Hepatocyte (in vitro differentiated cells): ENCODE results near the gene PLEKHA8. TPM values are rescaled to one million over a fixed set of nuclear protein-coding genes. Genes with fewer than 3 reads are reported as not detected.

Experiments
- DNase-seq: peaks from one replicate; pipeline ENCODE4 v3.0.0-alpha.2; 2016; ENCODE audit warnings: low spot score
- H2AFZ ChIP-seq: fragments of 200-600 bp; sonication (generic); 2 replicates; pipeline ENCODE4 v1.6.0; 2016; ENCODE audit warnings: antibody characterized with exemption, mild to moderate bottlenecking
- H3K27ac ChIP-seq: fragments of 200-600 bp; sonication (generic); 2 replicates; pipeline ENCODE4 v1.5.1; 2016; ENCODE audit warnings: mild to moderate bottlenecking
- H3K27me3 ChIP-seq: fragments of 200-600 bp; sonication (generic); 2 replicates; pipeline ENCODE4 v1.6.1; 2016
- H3K36me3 ChIP-seq: fragments of 200-600 bp; sonication (generic); replicated peaks from 2 replicates; pipeline ENCODE4 v1.5.1; 2016; ENCODE audit warnings: low read depth; ENCODE audit not compliant: insufficient read depth
- H3K4me1 ChIP-seq: fragments of 200-600 bp; sonication (generic); 2 replicates; pipeline ENCODE4 v1.5.1; 2016; ENCODE audit warnings: mild to moderate bottlenecking, moderate library complexity; ENCODE audit not compliant: insufficient read depth
- H3K4me2 ChIP-seq: fragments of 200-600 bp; sonication (generic); 2 replicates; pipeline ENCODE4 v1.6.0; 2016
- H3K4me3 ChIP-seq: fragments of 200-600 bp; sonication (generic); 2 replicates; pipeline ENCODE4 v1.5.1; 2016; ENCODE audit warnings: mild to moderate bottlenecking
- H3K79me2 ChIP-seq: fragments of 200-600 bp; sonication (generic); 2 replicates; pipeline ENCODE4 v1.6.0; 2017; ENCODE audit warnings: mild to moderate bottlenecking
- H3K9me2 ChIP-seq: fragments of 200-600 bp; sonication (generic); replicated peaks from 2 replicates; pipeline ENCODE4 v1.6.0; 2017; ENCODE audit warnings: mild to moderate bottlenecking; ENCODE audit not compliant: insufficient read depth
- H3K9me3 ChIP-seq: fragments of 200-600 bp; sonication (generic); 2 replicates; pipeline ENCODE4 v1.5.1; 2016; ENCODE audit warnings: low read depth, mild to moderate bottlenecking
- H4K20me1 ChIP-seq: fragments of 200-600 bp; sonication (generic); 2 replicates; pipeline ENCODE4 v1.6.0; 2016; ENCODE audit warnings: mild to moderate bottlenecking; ENCODE audit not compliant: insufficient read depth, poor library complexity, severe bottlenecking
- EZH2 ChIP-seq: fragments of 200-600 bp; sonication (generic); IDR thresholded peaks from 2 replicates; pipeline ENCODE4 v1.6.1; 2016; ENCODE audit warnings: antibody characterized with exemption, mild to moderate bottlenecking, borderline replicate concordance
- EZH2phosphoT487 ChIP-seq: fragments of 200-600 bp; sonication (generic); IDR thresholded peaks from one replicate; pipeline ENCODE4 v1.6.1; 2018; ENCODE audit warnings: antibody characterized with exemption, mild to moderate bottlenecking, low read depth, moderate library complexity; ENCODE audit not compliant: unreplicated experiment, severe bottlenecking
- WGBS: methylation state at CpG from one replicate; pipeline ENCODE4 v1.1.6; 2016; ENCODE audit warnings: low lambda C conversion rate; ENCODE audit errors: missing lambda C conversion rate; 5-methylcytosine and 5-hydroxymethylcytosine counted together
- polyA plus RNA-seq: library from polyadenylated mRNA; unstranded; fragments of >200 nt; fragmentation: Nextera tagmentation; extraction: Ambion mirVana; gene quantifications from 2 replicates; pipeline ENCODE4 v1.2.1, GENCODE V29; 2016
- total RNA-seq: library from RNA; depleted of rRNA; stranded (reverse); fragments of >200 nt; gene quantifications from 2 replicates; pipeline ENCODE4 v1.2.3, GENCODE V29; 2014
- TF ChIP-seq, protein P1 (sequence below): fragments of 200-600 bp; sonication (generic); IDR thresholded peaks from 2 replicates; pipeline ENCODE4 v1.5.1; 2016; ENCODE audit warnings: antibody characterized with exemption, mild to moderate bottlenecking; ENCODE audit not compliant: poor library complexity

Gene PLEKHA8
- total and polyA plus RNA-seq, 2 experiments from 2014 or later, result 8.7 to 17.9 TPM

DNA sequence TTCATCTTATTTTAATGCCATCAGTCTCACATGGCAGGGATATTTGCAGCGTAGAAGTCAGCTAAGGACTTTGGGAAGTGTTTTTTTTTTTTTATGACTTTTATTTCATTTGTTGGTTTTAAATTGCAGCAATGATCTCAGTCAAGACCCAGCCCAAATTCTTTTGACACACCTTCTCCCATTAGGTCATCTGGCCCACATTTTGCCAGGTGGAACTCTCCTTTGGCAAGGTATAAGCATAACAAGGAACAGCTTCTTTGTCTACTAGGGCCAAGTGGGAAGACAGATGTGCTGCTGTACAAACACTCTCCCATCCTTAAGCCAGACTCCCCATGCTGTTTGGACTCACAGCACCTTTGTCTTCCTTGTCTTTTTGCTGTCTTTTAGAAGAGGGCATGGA, 41.8 kb downstream of the PLEKHA8 start:
- H2AFZ ChIP-seq, result no peak overlapping the region
- DNase-seq, result no peak
- TF ChIP-seq, protein P1, sequence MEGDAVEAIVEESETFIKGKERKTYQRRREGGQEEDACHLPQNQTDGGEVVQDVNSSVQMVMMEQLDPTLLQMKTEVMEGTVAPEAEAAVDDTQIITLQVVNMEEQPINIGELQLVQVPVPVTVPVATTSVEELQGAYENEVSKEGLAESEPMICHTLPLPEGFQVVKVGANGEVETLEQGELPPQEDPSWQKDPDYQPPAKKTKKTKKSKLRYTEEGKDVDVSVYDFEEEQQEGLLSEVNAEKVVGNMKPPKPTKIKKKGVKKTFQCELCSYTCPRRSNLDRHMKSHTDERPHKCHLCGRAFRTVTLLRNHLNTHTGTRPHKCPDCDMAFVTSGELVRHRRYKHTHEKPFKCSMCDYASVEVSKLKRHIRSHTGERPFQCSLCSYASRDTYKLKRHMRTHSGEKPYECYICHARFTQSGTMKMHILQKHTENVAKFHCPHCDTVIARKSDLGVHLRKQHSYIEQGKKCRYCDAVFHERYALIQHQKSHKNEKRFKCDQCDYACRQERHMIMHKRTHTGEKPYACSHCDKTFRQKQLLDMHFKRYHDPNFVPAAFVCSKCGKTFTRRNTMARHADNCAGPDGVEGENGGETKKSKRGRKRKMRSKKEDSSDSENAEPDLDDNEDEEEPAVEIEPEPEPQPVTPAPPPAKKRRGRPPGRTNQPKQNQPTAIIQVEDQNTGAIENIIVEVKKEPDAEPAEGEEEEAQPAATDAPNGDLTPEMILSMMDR, result no peak
- TF ChIP-seq EZH2phosphoT487, result no peak
- no peak for TF ChIP-seq EZH2
- H3K36me3 ChIP-seq, result no peaks in the 10 kb centered on the region
- no peaks in the 10 kb centered on the region for H4K20me1 ChIP-seq
- no peaks in the 10 kb centered on the region for H3K79me2 ChIP-seq
- H3K9me3 ChIP-seq, result no peaks in the 10 kb centered on the region
- no peaks in the 10 kb centered on the region for H3K9me2 ChIP-seq
- WGBS, result 39% methylated on average over 1 of the region's 1 CpG
- no peaks in the 10 kb centered on the region for H3K4me1 ChIP-seq
- H3K27me3 ChIP-seq, result no peaks in the 10 kb centered on the region
- no peak overlapping the region for H3K4me3 ChIP-seq
- no peak overlapping the region for H3K4me2 ChIP-seq
- no peak overlapping the region for H3K27ac ChIP-seq

DNA sequence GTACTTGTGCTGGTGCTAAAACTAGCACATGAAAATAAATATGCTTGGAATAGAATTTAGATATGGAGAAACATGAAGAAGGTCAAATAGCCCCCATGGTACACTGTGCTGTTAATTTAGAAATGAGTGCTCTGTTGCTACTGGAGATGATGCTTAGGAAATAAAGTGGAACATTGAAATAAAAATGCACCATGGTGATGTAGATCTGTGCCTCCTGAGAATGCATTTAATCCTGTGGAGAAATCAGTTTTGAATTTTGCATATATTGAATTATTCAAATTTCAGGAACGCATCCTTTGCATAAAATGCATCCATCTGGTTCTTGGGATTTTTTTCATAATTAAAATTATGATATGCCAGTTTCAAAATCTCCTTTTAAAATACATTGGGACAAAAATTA, 44.5 kb downstream of the PLEKHA8 start:
- Histone ChIP-seq H2AFZ (no peak overlapping the region), H3K4me2 (no peak overlapping the region), H3K9me3 (no peaks in the 10 kb centered on the region), H3K4me3 (no peak overlapping the region), H3K36me3 (no peaks in the 10 kb centered on the region), H3K27ac (no peak overlapping the region), H4K20me1 (no peaks in the 10 kb centered on the region), H3K9me2 (no peaks in the 10 kb centered on the region), H3K79me2 (no peaks in the 10 kb centered on the region), H3K27me3 (no peaks in the 10 kb centered on the region), H3K4me1 (no peaks in the 10 kb centered on the region)
- 100% methylated on average over 1 of the region's 1 CpG for WGBS
- no peak for TF ChIP-seq EZH2
- TF ChIP-seq, protein P1, result no peak
- no peak for TF ChIP-seq EZH2phosphoT487
- no peak for DNase-seq

DNA sequence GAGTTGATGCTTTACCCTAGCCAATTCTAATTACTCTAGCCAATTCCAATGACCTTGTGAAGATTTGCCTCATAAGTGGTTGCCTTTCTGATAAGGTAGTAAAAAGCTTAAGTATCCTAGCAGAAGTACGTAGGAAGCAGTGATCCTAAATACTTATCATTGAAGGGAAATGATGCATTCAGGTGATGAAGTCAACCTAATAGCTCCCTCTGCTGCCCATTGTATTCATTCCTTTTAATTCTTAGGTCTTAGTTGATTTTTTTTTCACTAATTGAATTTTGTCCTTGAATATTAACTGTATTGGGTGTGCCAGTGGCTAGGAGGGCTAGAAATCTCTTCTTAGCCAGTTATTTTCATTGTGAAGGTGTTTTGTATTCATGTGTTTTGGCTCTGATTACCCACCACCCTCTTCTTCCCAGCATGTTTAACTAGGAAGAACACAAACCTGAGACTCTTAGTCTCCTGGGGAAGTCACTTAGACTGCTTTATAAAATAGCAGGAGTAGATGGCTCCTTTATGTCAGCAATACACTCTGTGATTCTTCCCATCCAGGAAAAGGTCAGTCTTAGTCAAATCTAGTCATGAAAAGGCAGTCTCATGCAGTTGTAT, 46.3 kb downstream of the PLEKHA8 start:
- Histone ChIP-seq H3K27me3 (no peaks in the 10 kb centered on the region), H2AFZ (no peak overlapping the region), H3K4me2 (no peak overlapping the region), H3K9me3 (no peaks in the 10 kb centered on the region), H3K36me3 (no peaks in the 10 kb centered on the region), H3K9me2 (no peaks in the 10 kb centered on the region), H3K4me1 (no peaks in the 10 kb centered on the region), H4K20me1 (no peaks in the 10 kb centered on the region), H3K79me2 (no peaks in the 10 kb centered on the region), H3K27ac (no peak overlapping the region), H3K4me3 (no peak overlapping the region)
- 52% methylated on average over 1 of the region's 1 CpG for whole genome bisulfite sequencing
- TF ChIP-seq, protein P1, result peak; percentile 57
- no peak for TF ChIP-seq EZH2phosphoT487
- peak; percentile 54 for DNase-seq

DNA sequence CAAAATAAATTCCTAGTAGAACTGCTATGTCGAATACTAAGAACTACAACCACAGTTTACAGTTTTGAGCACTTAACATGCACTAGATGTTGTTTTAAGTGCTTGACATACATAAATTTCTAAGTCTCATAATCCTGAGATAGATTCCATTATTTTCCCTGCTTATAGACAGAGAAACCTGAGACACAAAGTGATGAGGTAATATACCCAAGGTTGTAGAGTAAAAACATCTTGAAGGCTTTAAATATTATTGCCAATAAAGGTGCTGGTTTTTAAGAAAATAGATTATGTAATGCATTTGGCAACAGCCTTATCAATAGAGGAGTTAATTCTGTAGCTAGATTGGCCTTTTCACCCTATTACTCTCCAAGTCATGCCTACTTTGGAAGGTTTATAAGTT, 48.2 kb downstream of the PLEKHA8 start:
- H4K20me1 ChIP-seq, result no peaks in the 10 kb centered on the region
- no peaks in the 10 kb centered on the region for H3K36me3 ChIP-seq
- 78% methylated on average over 1 of the region's 1 CpG for WGBS
- H3K4me2 ChIP-seq, result no peak overlapping the region
- no peaks in the 10 kb centered on the region for H3K9me3 ChIP-seq
- no peaks in the 10 kb centered on the region for H3K27me3 ChIP-seq
- TF ChIP-seq EZH2, result no peak
- TF ChIP-seq, protein P1, result no peak
- no peak for TF ChIP-seq EZH2phosphoT487
- no peak overlapping the region for H2AFZ ChIP-seq
- no peaks in the 10 kb centered on the region for H3K4me1 ChIP-seq
- H3K79me2 ChIP-seq, result no peaks in the 10 kb centered on the region
- no peak overlapping the region for H3K4me3 ChIP-seq
- no peak for DNase-seq
- H3K27ac ChIP-seq, result no peak overlapping the region
- H3K9me2 ChIP-seq, result no peaks in the 10 kb centered on the region
